HG02943 (cell line): Measurements from ENCODE around the gene EXD2.
"Not testable (repeated sequence)": the region's sequence is repeated elsewhere in the genome, so short reads cannot be mapped to it uniquely, and the experiment has no call there.

Experiments
- ATAC-seq: cut with Tn5 transposase; IDR thresholded peaks from one replicate; pipeline ENCODE4 v1.9.1; 2021; ENCODE audit warnings: mild to moderate bottlenecking, low read depth, moderate library complexity; ENCODE audit not compliant: unreplicated experiment

The EXD2 gene

DNA sequence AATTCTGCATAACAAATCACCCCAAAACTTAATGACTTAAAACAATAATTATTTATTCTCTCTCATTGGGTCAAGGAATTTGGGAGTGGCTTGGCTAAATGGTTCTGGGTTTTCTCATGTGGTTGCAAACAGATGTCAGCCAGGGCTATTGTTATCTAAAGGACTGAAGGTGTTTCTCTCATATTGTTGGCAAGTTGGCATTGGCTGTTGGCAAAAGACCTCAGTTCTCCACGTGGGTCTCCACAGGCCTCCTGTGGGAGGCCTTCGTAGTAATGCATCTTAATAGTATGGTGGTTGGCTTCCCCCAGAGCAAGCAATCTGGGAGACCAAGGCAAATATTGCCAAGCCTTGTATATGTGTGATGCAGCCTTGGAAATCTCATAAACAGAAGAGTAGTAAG, 83.0 kb downstream of the EXD2 start:
- ATAC-seq: no peak

DNA sequence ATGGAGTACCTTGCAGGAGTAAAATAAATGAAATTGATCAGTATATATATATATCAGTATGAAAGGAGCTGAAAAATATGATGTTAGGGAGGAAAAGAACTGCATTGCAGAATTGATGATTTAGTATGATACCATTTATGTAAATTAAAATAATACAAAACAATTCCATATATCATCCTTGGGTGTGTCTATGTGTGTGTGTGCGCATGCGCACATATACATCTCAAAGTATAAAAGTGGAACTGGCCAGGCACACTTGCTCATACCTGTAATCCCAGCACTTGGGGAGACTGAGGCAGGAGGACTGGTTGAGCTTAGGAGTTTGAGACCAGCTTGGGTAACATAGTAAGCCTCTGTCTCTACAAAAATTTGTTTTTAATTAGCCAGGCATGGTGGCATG, 84.0 kb downstream of the EXD2 start:
- no peak for ATAC-seq

DNA sequence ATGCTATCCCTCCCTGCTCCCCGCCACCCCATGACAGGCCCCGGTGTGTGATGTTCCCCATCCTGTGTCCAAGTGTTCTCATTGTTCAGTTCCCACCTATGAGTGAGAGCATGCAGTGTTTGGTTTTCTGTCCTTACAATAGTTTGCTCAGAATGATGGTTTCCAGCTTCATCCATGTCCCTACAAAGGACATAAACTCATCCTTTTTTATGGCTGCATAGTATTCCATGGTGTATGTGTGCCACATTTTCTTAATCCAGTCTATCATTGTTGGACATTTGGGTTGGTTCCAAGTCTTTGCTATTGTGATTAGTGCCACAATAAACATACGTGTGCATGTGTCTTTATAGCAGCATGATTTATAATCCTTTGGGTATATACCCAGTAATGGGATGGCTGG, 86.1 kb downstream of the EXD2 start:
- ATAC-seq: not testable (repeated sequence)

DNA sequence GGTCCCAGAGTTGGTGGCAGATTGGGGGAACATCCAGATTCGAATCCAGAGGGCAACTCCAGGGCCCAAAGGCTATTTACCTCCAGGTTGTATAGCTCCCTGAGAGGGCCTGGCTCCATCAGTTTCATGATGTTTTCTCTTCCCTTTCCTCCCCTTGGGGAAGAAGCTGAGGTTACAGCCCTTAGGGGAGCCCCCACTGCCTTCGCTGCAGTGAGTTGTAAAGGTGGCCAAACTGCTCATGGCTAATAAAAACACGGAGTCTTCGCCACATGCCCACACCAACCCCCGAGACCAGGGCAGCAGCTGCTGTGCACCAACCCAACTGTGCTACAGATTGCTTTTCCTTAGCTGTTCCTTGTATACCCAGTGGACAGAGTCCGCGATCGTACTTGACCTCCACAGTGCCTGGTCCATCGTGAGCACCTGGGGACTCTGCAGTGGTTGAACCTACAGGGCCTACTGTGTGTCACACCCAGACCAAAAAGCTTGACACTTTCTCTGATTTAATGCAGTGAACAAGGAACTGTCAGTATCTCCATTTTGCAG, 89.5 kb downstream of the EXD2 start:
- ATAC-seq: no peak

DNA sequence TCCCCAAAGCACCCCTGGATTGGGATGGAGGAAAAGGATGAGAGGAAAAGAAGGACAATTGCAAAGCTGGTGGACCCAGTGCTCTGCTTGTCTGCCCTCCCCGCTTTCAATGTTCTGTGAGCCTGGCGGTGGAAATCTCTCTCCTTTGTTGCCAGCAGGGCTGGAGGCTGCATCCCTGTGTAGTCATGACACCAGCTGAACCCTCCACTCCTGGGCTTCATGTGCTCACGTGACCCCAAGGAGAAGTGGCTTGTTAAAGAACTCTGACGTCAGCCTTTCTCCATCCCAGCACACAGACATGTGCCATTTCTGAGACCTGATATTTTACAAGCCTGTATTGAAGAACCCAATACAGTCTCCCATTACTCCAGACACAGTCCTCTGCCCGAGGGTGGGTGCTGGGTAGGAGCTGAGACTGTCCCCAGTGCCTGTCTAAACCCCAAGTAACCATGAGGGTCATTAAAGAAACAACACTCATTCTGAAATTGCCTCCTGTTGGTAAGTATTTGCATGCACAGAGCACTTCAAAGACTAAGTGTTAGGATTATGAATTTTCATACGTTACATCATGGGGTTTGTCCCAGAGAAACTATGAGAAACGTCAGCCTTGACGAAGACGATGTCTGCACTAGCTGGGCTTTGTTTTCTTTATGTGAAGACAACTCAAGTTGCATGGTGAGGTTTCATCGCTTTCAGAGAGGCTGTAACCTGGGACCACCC, 90.3 kb downstream of the EXD2 start:
- ATAC-seq: no peak

DNA sequence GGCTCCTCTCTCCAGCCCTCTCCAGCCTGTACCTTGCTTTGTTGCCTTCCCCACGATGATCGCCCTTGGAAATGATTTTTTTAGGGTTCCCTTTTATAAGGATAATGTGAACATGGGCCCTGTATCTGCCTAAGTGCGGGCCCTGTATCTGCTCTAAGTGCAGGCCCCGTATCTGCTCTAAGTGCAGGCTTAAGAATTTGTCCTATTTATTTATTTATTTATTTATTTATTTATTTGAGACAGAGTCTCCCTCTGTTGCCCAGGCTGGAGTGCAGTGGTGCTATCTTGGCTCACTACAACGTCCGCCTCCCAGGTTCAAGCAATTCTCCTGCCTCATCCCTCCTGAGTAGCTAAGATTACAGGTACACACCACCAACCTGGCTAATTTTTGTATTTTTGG, 91.2 kb downstream of the EXD2 start:
- no peak for ATAC-seq

DNA sequence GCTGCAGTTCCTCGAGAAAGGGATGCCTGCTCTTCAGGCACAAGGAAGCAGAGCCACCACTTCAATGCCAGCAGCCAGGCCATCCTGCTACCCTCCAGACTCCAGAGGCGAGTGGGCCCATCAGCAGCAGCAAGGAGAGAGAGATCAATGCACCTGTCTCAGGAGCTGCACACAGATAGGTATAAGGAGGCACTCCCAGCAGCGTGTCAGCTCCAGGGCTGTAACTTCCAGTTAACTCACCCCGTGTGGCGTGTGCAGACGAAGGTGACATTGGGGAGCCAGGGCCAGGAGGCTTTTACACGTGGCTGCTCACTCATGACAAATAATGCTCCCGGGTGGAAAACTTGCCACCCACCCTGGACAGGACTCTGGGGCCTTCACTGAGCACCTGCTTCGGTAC, 92.9 kb downstream of the EXD2 start:
- no peak for ATAC-seq

DNA sequence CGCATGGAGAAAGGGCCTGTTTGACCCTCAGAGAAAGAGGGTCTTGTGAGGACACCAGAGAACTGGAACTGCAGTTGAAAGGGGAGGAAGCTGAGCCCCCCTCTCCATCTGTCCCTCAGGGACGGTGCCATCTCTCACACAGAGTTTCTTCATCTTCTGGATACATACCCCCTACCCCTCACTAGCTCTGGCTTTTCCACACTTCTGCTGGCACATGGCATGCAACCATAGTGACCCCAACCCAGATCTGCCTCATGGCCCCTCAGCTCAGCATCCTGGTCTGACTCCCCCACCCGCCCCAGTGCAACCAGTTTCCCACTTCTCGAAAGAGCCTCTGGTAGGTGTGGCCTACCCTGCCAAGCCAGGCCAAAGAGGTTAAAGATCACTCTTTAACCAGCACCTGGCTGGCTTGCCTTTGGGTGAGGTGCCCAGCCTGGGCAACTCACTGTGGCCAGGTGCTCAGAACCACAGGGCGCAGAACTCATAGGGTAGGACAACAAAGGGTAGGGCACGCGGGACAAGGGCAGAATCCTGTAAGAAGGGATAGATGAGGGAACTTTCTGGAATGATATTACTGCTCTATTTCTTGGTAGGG, 94.5 kb downstream of the EXD2 start:
- ATAC-seq: no peak

DNA sequence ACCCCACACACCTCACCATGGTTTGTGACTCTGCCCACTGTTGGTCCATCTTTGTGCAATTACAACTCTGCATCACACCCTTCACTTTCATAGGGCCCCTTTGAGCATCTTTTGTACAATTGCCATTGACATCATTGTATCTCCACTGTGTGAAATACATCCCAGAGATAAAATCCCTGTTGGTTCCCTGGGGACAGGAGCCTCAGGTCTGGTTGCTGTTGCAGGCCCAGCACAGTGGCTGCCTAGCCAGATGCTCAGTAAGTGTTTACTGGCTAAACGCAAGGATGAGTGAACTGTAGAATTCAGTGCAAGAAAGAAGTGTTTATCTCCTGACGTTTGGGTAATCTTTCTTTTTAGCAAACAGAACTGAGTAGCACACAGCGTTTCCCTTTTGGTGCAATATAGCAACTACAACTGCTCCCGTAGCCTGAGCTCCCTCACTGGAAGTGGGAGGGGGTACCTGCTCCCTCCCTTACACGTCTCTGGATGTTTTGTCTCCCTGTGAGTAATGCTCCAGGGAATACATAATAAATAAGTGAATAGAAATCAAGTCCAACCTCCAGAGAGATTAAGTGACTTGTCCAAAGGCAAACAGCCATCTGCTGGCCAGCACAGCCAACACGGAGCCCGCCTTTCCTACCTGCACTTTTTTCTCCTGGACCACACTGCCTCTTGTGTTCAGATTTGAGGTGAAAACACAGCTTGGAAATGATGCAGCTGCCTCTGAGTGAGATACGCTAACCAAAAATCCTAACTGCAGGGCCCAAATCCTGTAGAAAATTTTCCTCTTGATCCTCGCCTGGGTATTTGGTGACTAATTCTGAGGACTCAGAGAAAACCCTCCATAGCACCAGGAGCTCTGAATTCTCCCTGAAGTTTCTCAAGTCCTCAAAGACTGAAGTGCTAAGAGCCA, 96.1 kb downstream of the EXD2 start:
- ATAC-seq: no peak

DNA sequence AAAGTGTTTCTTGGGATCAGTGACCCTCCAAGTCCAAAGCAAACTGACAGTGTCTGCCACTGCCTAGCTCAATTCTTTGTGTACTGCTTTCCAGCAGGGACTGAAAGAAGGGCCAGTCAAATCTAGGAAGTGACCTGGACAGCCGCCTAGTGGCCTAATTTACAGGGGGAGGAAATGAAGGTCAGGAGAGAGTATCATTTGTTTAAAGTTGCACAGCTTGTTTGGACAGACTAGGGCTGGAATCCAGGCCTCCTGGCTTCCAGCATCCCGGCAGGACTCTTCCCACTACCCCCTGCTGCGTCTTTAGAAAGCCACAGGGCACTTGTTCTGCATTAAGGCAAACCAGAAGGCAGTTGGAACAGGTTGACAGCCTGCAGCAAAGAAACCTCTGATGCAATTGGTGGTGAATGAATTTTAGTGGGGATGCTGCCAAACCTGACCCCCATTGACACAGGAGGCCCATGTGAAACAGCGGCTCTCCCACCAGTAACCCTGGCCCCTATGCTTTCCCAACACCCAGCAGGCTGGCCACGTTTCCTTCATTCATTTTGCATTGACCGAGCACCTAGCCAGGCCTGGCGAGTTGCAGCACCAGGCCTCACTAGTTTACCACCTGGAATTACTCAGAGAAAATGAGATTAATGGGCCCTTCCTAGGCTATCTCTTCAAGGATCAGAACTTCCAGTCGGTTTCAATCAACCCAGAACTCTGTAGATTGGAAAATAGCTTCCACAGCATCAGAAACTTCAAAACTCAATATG, 96.9 kb downstream of the EXD2 start:
- ATAC-seq: no peak

DNA sequence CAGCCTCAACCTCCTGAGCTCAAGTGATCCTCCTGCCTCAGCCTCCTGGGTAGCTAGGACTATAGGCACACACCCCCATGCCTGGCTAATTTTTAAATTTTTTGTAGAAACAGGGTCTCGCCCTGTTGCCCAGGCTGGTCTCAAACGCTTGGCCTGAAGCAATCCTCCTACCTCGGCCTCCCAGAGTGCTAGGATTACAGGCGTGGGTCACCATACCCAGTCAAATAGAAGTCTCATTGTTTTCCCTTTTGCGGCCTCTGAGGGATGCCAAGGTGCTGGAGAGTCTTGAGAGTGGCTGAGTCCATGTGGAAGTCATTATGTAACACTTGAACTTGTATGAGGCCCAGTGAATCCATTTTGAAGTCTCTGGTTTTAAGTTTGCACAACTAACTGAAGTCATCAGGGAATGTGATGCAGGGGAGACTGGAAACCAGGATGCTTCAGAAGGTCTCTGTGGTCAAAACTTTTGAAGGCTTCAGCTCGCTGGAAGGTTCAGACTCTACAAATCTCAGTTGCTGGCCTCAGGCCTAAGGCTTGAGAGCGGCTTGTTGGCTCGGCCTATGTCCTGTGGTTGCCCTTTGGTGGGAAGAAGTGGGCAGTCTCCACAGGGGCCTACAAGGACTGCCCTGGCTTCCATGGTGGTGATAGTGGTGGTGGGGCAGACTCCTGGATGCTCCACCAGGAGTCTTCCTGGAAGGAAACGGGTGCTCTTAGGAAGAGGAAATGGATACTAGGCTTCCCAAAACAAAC, 97.8 kb downstream of the EXD2 start:
- no peak for ATAC-seq

DNA sequence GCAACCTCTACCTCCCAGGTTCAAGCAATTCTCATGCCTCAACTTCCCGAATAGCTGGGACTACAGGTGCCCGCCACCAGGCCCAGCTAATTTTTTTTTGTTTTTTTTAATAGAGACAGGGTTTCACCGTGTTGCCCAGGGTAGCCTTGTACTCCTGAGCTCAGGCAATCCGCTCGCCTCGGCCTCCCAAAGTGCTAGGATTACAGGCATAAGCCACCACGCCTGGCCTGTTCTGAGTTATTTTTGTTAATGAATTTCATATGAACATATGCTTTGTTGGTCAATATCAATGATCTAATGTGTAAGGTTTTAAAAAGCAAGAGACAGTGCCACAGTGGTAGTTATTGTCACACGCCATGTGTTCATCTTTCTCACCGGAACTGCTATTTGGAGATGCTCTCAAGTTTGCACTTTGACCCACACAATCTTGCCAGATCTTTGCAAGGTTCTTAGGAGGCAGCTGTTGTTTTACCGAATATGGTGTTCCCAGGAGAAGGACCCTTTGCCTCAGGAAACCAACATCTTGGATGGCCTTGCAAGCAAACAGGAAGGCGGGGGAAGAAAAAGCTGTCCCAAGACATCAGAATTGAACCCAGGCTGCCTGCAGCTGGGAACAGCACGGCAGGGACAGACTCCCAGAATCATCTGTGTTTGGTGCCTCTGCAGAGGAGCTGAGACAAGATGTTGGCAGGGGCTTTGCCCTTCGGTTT, 98.7 kb downstream of the EXD2 start:
- no peak for ATAC-seq

DNA sequence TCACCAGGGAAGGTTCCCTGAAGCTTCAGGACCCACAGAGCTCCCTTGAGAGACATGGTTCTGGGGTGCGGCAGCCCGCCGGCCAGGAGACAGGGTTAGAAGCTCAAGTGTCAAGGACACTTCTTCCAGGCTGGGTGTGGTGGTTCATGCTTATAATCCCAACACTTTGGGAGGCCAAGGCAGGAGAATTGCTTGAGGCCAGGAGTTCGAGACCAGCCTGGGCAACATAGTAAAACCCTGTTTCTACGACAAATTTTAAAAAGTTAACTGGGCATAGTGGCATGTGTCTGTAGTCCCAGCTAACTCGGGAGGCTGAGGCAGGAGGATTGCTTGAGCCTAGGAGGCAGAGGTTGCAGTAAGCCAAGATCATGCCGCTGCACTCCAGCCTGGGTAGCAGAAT, 99.6 kb downstream of the EXD2 start:
- not testable (repeated sequence) for ATAC-seq

DNA sequence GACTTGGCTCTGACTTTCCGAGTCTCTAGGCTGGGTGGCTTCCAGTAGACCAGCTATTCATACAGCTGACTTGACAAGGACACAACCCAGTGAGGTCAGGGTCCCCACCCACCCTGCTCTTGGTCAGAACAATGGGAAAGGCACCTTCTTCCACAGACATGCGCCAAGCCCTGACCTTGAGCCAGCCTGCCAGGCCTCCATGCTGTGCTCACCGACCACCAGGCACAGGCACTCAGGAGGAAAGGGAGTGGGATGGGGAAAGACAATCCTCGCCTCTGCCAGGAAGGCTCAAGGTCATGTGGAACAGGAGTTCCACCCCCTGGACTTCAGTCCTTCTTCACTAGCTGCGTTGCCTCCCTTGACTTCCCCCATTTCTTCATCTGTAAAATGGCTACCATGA, 100.1 kb downstream of the EXD2 start:
- no peak for ATAC-seq

DNA sequence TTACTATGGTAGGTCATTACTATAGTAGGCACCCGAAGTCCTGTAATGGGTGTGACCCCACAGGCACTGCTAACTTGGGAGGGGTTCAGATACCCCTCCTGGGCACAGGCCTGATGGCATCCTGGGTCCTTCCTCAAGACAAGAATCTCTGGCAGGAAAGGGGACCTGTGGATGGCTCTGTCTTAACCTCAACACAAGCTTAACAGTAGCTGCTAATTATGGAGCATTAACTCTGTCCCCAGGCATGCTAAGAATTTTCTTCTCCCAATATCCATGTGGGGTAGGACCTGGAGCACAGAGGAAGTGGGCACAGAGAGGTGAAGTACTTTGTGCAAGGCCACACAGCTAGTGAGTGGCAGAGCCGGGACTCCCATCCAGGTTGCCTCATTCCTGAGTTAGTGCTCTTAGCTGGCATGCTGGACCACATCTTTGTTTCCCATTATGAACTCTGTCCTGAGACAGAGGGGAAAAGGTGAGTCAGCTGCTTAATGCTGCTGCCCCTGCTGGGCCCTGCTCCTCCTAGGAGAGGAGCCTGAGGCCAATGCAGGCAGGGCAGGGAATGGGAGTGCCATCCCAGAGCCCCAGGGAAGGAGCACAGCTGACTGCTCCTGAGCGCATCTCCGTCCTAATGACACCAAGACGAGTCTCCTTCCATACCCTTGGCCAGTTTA, 100.7 kb downstream of the EXD2 start:
- ATAC-seq: no peak
